ENCODE data around the gene RNF225.
A peak's percentile ranks its signal among the peaks of the same experiment; 100 is the strongest.
"Not testable (repeated sequence)": the region's sequence is repeated elsewhere in the genome, so short reads cannot be mapped to it uniquely, and the experiment has no call there.

Gene RNF225

GRCh38 chr19:58362272-58362994, 33.0 kb upstream of the RNF225 start, which contains the start of gene ZNF497:
TSS of gene ZNF497 (minus strand) at chr19:58362751. CDS start at chr19:58357635, 5,116 bp downstream.
- DNase-seq = peak; percentile 98

- no peak for DNase-seq
These were observed 31.3 kb upstream of the RNF225 start for GRCh38 chr19:58364146-58364545.

- no peak for DNase-seq
These were observed 28.6 kb upstream of the RNF225 start for GRCh38 chr19:58366585-58367430.

GRCh38 chr19:58367698-58368454, 27.6 kb upstream of the RNF225 start:
- DNase-seq = no peak

GRCh38 chr19:58368561-58369360, 26.7 kb upstream of the RNF225 start:
- no peak for DNase-seq

GRCh38 chr19:58372311-58373133, 22.9 kb upstream of the RNF225 start:
- peak; percentile 31 for DNase-seq

GRCh38 chr19:58374200-58374599, 21.3 kb upstream of the RNF225 start:
- no peak for DNase-seq

GRCh38 chr19:58376724-58377123, 18.7 kb upstream of the RNF225 start:
- DNase-seq = not testable (repeated sequence)

GRCh38 chr19:58379246-58379645, 16.2 kb upstream of the RNF225 start:
- DNase-seq = no peak

GRCh38 chr19:58380037-58380661, 15.3 kb upstream of the RNF225 start:
- DNase-seq = no peak

GRCh38 chr19:58380662-58381459, 14.6 kb upstream of the RNF225 start, which contains the start of gene ZNF837:
TSS of gene ZNF837 (minus strand) at chr19:58381030. CDS start at chr19:58369332, 11,698 bp downstream.
- peak; percentile 97 for DNase-seq

- no peak for DNase-seq
These were observed 13.8 kb upstream of the RNF225 start for GRCh38 chr19:58381460-58382212.

- DNase-seq = no peak
These were observed 12.4 kb upstream of the RNF225 start for GRCh38 chr19:58382997-58383603.

GRCh38 chr19:58385313-58385890, 10.1 kb upstream of the RNF225 start:
- DNase-seq = no peak

GRCh38 chr19:58385891-58386575, 9.4 kb upstream of the RNF225 start:
- no peak for DNase-seq

GRCh38 chr19:58386576-58387337, 8.7 kb upstream of the RNF225 start, which contains the start of gene RPS5:
TSS of gene RPS5 (plus strand) at chr19:58387269. CDS start at chr19:58388138, 869 bp downstream.
- peak; percentile 95 for DNase-seq

Data from right forelimb (tissue), 1 donor.